Peyer's patch (tissue), 4 donors: ENCODE measurements around the gene KIFC3. TPM values are rescaled to one million over a fixed set of nuclear protein-coding genes. Genes with fewer than 3 reads are reported as not detected.

Experiments
- DNase-seq, 3 donors: peaks; one replicate each; pipeline ENCODE4 v3.0.0-alpha.2; 2017 to 2019
- H3K27ac ChIP-seq, 4 donors: fragments of 200-600 bp; sonication (generic); one replicate each; pipeline ENCODE4 v1.5.1; 2016 to 2019
- H3K27me3 ChIP-seq, 2 donors: fragments of 200-600 bp; sonication (generic); one replicate each; pipeline ENCODE4 v1.5.1; 2019
- H3K36me3 ChIP-seq, 3 donors: fragments of 200-600 bp; sonication (generic); one replicate each; pipeline ENCODE4 v1.5.1; 2016 to 2019
- H3K4me1 ChIP-seq, 4 donors: fragments of 200-600 bp; sonication (generic); one replicate each; pipeline ENCODE4 v1.5.1; 2016 to 2019
- H3K4me3 ChIP-seq, 4 donors: fragments of 200-600 bp; sonication (generic); 1 replicate in 3 of 4; 2 replicates in 1 of 4; pipeline ENCODE4 v1.5.1; 2016 to 2019; ENCODE audit warnings: mild to moderate bottlenecking in 1 of 4
- H3K9me3 ChIP-seq, 4 donors: fragments of 200-600 bp; sonication (generic); one replicate each; pipeline ENCODE4 v1.5.1; 2016 to 2019; ENCODE audit warnings: mild to moderate bottlenecking in 1 of 4
- POLR2A ChIP-seq, 2 donors: fragments of 450-650 bp; IDR thresholded peaks; one replicate each; pipeline ENCODE4 v1.5.1; 2017; ENCODE audit warnings: antibody characterized with exemption in 2 of 2, mild to moderate bottlenecking in 2 of 2, moderate library complexity in 2 of 2
- total RNA-seq, 4 donors: library from RNA; depleted of rRNA; stranded (reverse); fragments of >200 nt; gene quantifications; one replicate each; pipeline ENCODE4 v1.1.0, GENCODE V29; 2016
- TF ChIP-seq, protein P1 (sequence below), 6 experiments: fragments of 450-650 bp in 4 of 6; fragments of 200-600 bp in 2 of 6; sonication (generic) in 1 of 6; IDR thresholded peaks; one replicate each; pipeline ENCODE4 v1.5.1; 2017 to 2019; ENCODE audit warnings: antibody characterized with exemption in 6 of 6, mild to moderate bottlenecking in 3 of 6, moderate library complexity in 1 of 6

Gene KIFC3
- total RNA-seq, 4 donors from 2014 or later = 29.7 to 530 (median 272) TPM

- Histone ChIP-seq H3K4me1 (peaks cover 0 to 24% (median 12%) of the 10 kb centered on the region in 4 donors), H3K36me3 (no peaks in the 10 kb centered on the region), H3K9me3 (no peaks in the 10 kb centered on the region), H3K4me3 (peak overlapping the region; percentile 86 to 98 (median 96)), H3K27ac (peak overlapping the region; percentile 65 to 80 (median 75)), H3K27me3 (no peaks in the 10 kb centered on the region)
- TF ChIP-seq, protein P1, sequence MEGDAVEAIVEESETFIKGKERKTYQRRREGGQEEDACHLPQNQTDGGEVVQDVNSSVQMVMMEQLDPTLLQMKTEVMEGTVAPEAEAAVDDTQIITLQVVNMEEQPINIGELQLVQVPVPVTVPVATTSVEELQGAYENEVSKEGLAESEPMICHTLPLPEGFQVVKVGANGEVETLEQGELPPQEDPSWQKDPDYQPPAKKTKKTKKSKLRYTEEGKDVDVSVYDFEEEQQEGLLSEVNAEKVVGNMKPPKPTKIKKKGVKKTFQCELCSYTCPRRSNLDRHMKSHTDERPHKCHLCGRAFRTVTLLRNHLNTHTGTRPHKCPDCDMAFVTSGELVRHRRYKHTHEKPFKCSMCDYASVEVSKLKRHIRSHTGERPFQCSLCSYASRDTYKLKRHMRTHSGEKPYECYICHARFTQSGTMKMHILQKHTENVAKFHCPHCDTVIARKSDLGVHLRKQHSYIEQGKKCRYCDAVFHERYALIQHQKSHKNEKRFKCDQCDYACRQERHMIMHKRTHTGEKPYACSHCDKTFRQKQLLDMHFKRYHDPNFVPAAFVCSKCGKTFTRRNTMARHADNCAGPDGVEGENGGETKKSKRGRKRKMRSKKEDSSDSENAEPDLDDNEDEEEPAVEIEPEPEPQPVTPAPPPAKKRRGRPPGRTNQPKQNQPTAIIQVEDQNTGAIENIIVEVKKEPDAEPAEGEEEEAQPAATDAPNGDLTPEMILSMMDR (IDR thresholded peaks at IDR 0.05) = peak in 3 of 6 experiments; percentile 25 to 41 (median 40)
- TF ChIP-seq POLR2A (IDR thresholded peaks at IDR 0.05) = no peak
- DNase-seq = peak; percentile 55 to 68 (median 68)
Measured at GRCh38 chr16:57736419-57737351, 65.6 kb downstream of the KIFC3 start.

DNA sequence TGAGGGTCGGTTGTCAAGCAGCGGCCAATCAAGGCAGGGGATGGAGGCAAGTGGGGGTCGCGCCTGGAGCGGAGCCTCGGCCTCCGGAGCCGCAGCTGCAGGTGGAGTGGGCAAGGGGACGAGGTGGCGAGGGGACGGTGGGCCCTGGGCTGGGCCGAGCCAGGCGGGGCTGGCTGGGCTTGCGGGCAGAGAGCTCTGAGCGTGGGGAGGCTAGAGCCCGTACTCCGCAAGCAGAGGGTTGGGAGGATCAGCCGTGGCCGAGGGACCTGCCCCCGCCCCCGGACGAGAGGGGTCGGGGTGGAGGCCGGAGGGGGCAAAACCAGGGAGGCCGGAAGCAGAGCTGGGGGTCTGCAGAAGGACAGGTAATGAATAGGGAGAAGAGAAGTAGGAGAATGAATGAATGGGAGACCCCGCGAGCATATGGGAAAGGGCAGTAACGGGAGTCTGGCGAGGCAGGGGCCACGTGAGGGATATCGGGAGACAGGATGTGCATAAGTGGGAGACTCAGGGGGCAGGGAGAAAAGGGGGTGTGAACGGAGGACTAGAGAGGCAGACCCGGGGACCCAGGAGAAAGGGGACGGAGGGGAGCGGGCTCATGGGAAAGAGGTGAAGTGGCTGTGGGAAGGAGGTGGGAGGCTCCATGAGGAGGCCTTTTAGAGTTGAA, 66.4 kb downstream of the KIFC3 start, which contains the start of gene KATNB1:
KATNB1 (plus strand) TSS at position 16 of the 664 bp plus-strand sequence. CDS start 1,474 bp downstream, outside the sequence.
- no peaks in the 10 kb centered on the region for H3K36me3 ChIP-seq
- peak within 1 kb of the TSS; percentile 86 to 98 (median 96) for H3K4me3 ChIP-seq
- no peaks in the 10 kb centered on the region for H3K27me3 ChIP-seq
- no peak for TF ChIP-seq POLR2A (IDR thresholded peaks at IDR 0.05)
- TF ChIP-seq, protein P1 (IDR thresholded peaks at IDR 0.05) = no peak
- H3K4me1 ChIP-seq = peaks cover 0 to 24% (median 12%) of the 10 kb centered on the region in 4 donors
- no peaks in the 10 kb centered on the region for H3K9me3 ChIP-seq
- H3K27ac ChIP-seq = peak within 1 kb of the TSS; percentile 78 to 89 (median 86)
- peak in 1 of 3 donors; percentile 17 for DNase-seq

DNA sequence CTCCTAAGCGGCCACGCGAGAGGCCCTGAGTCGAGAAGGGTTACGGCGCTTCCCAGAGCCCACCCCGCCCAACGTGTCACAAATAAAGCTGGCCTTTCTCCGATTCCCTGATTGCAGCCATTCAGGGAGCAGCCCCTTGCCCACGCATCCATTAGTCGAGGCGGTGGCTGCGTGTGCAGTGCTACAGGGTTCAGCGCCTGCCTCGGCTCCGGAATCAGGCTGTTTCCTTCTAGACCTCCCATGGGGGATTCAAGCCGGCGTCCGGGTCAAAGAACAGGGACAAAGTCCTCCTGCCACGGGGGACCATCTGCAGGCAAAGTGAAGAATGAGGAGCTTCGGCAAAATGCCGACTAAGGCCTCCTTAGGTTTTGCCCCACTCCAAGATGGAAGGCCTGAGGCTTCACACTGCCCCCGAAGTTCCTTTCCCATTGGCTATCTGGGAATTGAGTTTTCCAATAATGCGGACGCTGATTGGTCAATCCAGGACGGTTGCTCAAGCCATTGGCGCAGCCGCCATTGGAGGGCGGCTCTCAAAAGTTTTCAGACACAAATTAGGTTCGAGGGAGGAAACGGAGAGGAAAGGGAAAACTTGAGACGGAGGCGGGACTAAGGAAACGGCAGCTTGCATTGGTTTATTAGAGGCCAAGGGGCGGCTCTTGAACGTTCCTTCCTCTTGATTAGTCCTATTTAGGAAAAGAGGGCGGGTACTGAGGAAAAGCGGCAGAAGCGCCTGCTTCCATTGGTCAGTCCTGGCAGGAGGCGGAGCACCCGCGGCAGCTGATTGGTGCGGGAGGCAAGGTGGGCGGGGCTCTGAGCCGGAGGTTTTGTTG, 67.2 kb downstream of the KIFC3 start:
- H3K4me1 ChIP-seq = peaks cover 0 to 24% (median 12%) of the 10 kb centered on the region in 4 donors
- DNase-seq = peak; percentile 98 to 99 (median 99)

GRCh38 chr16:57734308-57734924, 67.9 kb downstream of the KIFC3 start:
- peak overlapping the region; percentile 66 to 83 (median 74) for H3K4me3 ChIP-seq
- TF ChIP-seq, protein P1 (IDR thresholded peaks at IDR 0.05) = no peak
- no peak for TF ChIP-seq POLR2A (IDR thresholded peaks at IDR 0.05)

More for the DNA sequence above, 67.2 kb downstream of the KIFC3 start:
- H3K27ac ChIP-seq = peak overlapping the region; percentile 78 to 89 (median 86)
- H3K9me3 ChIP-seq = no peaks in the 10 kb centered on the region
- no peaks in the 10 kb centered on the region for H3K36me3 ChIP-seq
- H3K27me3 ChIP-seq = no peaks in the 10 kb centered on the region
- peak in 1 of 2 donors; percentile 49 for TF ChIP-seq POLR2A (IDR thresholded peaks at IDR 0.05)
- TF ChIP-seq, protein P1 (IDR thresholded peaks at IDR 0.05) = no peak
- peak overlapping the region; percentile 86 to 98 (median 96) for H3K4me3 ChIP-seq

More at GRCh38 chr16:57734308-57734924, 67.9 kb downstream of the KIFC3 start:
- DNase-seq = no peak
- no peaks in the 10 kb centered on the region for H3K27me3 ChIP-seq
- peaks cover 0 to 24% (median 12%) of the 10 kb centered on the region in 4 donors for H3K4me1 ChIP-seq
- H3K27ac ChIP-seq = peak overlapping the region; percentile 78 to 89 (median 86)
- H3K9me3 ChIP-seq = no peaks in the 10 kb centered on the region
- no peaks in the 10 kb centered on the region for H3K36me3 ChIP-seq
